HG02884 (cell line): Measurements from ENCODE around the gene DIPK2B.

Source experiments
- ATAC-seq: cut with Tn5 transposase; IDR thresholded peaks from one replicate; pipeline ENCODE4 v1.9.1; 2021; ENCODE audit warnings: mild to moderate bottlenecking, moderate library complexity; ENCODE audit not compliant: unreplicated experiment

The DIPK2B gene

GRCh38 chrX:45200741-45201234, at the start of gene DIPK2B:
Gene DIPK2B, minus strand, starts transcription at chrX:45200876. Its CDS starts 50 bp downstream, at chrX:45200826.
- ATAC-seq = no peak

- ATAC-seq = no peak
Measured at GRCh38 chrX:45240301-45240700, 39.6 kb upstream of the DIPK2B start.

- no peak for ATAC-seq
Measured at GRCh38 chrX:45238489-45238888, 37.8 kb upstream of the DIPK2B start.

- no peak for ATAC-seq
Measured at GRCh38 chrX:45233531-45233930, 32.9 kb upstream of the DIPK2B start.

- ATAC-seq = no peak
Measured at GRCh38 chrX:45232139-45232538, 31.5 kb upstream of the DIPK2B start.

- no peak for ATAC-seq
Measured at GRCh38 chrX:45230410-45230809, 29.7 kb upstream of the DIPK2B start.

- no peak for ATAC-seq
Measured at GRCh38 chrX:45229348-45229747, 28.7 kb upstream of the DIPK2B start.

GRCh38 chrX:45228126-45228525, 27.4 kb upstream of the DIPK2B start:
- no peak for ATAC-seq

- no peak for ATAC-seq
Measured at GRCh38 chrX:45208121-45208856, 7.6 kb upstream of the DIPK2B start.

- ATAC-seq = no peak
Measured at GRCh38 chrX:45202171-45202570, 1.5 kb upstream of the DIPK2B start.

- ATAC-seq = no peak
Measured at GRCh38 chrX:45198706-45199105, 2.0 kb downstream of the DIPK2B start.

GRCh38 chrX:45198301-45198700, 2.4 kb downstream of the DIPK2B start:
- ATAC-seq = no peak

GRCh38 chrX:45196701-45197100, 4.0 kb downstream of the DIPK2B start:
- ATAC-seq = no peak

- ATAC-seq = no peak
Measured at GRCh38 chrX:45191820-45192409, 8.8 kb downstream of the DIPK2B start.

- peak; percentile 62 for ATAC-seq
Measured at GRCh38 chrX:45191383-45191782, 9.3 kb downstream of the DIPK2B start.

- ATAC-seq = no peak
Measured at GRCh38 chrX:45187731-45188130, 12.9 kb downstream of the DIPK2B start.

GRCh38 chrX:45186643-45187026, 14.0 kb downstream of the DIPK2B start:
- peak; percentile 16 for ATAC-seq

- no peak for ATAC-seq
Measured at GRCh38 chrX:45184211-45184610, 16.5 kb downstream of the DIPK2B start.

- ATAC-seq = no peak
Measured at GRCh38 chrX:45172890-45173289, 27.8 kb downstream of the DIPK2B start.

- no peak for ATAC-seq
Measured at GRCh38 chrX:45166781-45167180, 33.9 kb downstream of the DIPK2B start.

- no peak for ATAC-seq
Measured at GRCh38 chrX:45165726-45166125, 35.0 kb downstream of the DIPK2B start.

GRCh38 chrX:45164995-45165394, 35.7 kb downstream of the DIPK2B start:
- ATAC-seq = no peak
